HL-60 (cell line): Measurements from ENCODE around the gene DDX39A.
"Not testable (repeated sequence)": the region's sequence is repeated elsewhere in the genome, so short reads cannot be mapped to it uniquely, and the experiment has no call there.

Experiments used
- DNase-seq, 2 experiments: peaks; one replicate each; pipeline ENCODE4 v3.0.0-alpha.2; 2010 to 2020; ENCODE audit warnings: low read depth in 1 of 2, low spot score in 1 of 2
- H3K27ac ChIP-seq: fragments of 250-450 bp; sonication (Bioruptor Pico); replicated peaks from 2 replicates; pipeline ENCODE4 v1.5.1; 2020; ENCODE audit warnings: mild to moderate bottlenecking, moderate library complexity
- H3K27me3 ChIP-seq: fragments of 250-450 bp; sonication (Bioruptor Pico); 2 replicates; pipeline ENCODE4 v1.5.1; 2021; ENCODE audit warnings: mild to moderate bottlenecking, moderate library complexity; ENCODE audit not compliant: insufficient read depth, poor library complexity, severe bottlenecking
- H3K4me3 ChIP-seq: replicated peaks from 2 replicates; pipeline ENCODE4 v1.5.1; 2011; ENCODE audit warnings: mild to moderate bottlenecking, control low read depth, low read length; ENCODE audit not compliant: insufficient read depth
- CTCF ChIP-seq: IDR thresholded peaks from one replicate; pipeline ENCODE4 v1.5.1; 2011; ENCODE audit warnings: low read length, control low read depth, inconsistent platforms; ENCODE audit not compliant: insufficient read depth
- GABPA ChIP-seq: IDR thresholded peaks from 2 replicates; pipeline ENCODE4 v1.6.1; 2012; ENCODE audit warnings: low read depth
- POLR2AphosphoS5 ChIP-seq: IDR thresholded peaks from 2 replicates; pipeline ENCODE4 v1.6.1; 2012; ENCODE audit warnings: low read depth
- REST ChIP-seq: IDR thresholded peaks from 2 replicates; pipeline ENCODE4 v1.6.1; 2012; ENCODE audit warnings: low read depth; ENCODE audit not compliant: insufficient replicate concordance
- SPI1 ChIP-seq: IDR thresholded peaks from 2 replicates; pipeline ENCODE4 v1.6.1; 2012; ENCODE audit warnings: low read depth, mild to moderate bottlenecking, borderline replicate concordance

DDX39A gene

DNA sequence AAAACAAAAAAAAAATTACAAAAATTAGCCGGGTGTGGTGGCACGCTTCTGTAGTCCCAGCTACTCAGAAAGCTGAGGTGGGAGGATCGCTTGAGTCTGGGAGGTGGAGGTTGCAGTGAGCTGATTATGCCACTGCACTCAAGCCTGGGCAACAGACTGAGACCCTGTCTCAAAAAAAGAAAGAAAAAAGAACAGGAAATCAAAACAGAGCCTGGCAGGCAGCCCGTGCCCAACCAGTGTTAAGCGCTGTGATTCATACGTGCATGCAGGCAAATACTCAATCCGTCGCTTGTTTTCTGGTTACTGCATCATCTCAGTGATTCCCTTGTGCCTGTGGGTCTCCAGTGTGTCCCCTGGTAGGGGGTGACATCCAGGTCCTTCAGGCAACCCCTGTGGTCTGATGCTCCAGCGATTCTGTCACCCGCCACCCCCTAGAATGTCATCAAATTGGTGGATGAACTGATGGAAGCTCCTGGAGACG lies 18.1 kb downstream of the DDX39A start:
- no peak for DNase-seq
- no peak overlapping the region for H3K27ac ChIP-seq
- no peak for TF ChIP-seq SPI1
- TF ChIP-seq CTCF = no peak
- no peak overlapping the region for H3K4me3 ChIP-seq
- no peaks in the 10 kb centered on the region for H3K27me3 ChIP-seq

GRCh38 chr19:14397168-14397567 lies 22.0 kb downstream of the DDX39A start:
- H3K4me3 ChIP-seq, H3K27me3 ChIP-seq, H3K27ac ChIP-seq, DNase-seq: not testable (repeated sequence)

DNA sequence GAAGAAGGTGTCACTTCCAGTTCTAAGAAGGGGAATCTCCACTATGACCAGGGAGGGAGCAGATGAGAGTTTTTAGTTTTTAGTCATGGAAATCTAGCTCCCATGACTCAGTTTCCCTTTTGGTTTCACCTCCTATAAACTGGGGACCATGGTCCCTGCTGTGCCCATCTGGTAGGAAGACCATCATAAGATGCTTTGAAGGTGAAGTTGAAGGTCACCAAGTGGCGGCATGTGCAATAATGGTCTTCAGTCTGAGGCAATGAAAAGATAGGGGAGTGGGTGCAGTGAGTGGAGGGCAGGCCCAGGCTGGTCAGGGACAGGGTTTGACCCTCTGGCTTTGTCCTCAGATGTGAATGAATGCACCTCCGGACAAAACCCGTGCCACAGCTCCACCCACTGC lies 22.4 kb downstream of the DDX39A start:
- H3K4me3 ChIP-seq, DNase-seq, H3K27me3 ChIP-seq, H3K27ac ChIP-seq: not testable (repeated sequence)

DNA sequence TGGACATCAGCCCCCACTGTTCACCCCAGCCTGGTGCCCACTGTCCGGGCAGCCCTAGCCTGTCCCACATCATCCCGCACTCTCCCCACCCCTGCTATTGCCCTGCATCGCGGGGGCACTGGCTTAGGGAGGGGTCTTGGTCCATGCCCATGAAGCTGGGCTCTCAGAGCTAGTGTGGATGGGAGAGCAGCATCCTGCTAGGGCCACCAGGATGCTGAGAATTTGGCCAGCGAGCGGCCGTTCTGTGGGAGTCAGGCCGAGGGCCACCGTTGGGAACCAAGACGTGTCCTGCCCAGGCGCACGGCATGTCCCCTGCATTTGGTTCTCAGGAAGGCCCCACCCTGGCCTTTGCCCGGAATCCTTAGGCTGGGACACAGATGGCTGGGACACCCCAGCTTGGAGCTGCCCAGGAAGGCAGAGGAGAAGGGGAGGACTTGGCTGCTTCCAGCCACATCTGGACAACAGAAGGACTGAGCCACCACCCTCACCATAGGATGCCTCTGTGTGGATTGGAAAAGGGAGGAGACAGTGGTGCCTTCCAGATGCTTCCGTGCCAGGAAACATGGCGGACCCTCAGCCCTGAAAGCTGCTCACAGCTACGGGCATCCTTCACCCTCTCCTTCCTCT lies 23.3 kb downstream of the DDX39A start:
- H3K27ac ChIP-seq = no peak overlapping the region
- H3K27me3 ChIP-seq = no peaks in the 10 kb centered on the region
- no peak for DNase-seq
- TF ChIP-seq POLR2AphosphoS5 (peak; percentile 53), SPI1 (no peak), REST (no peak), CTCF (no peak), GABPA (no peak)
- H3K4me3 ChIP-seq = no peak overlapping the region

GRCh38 chr19:14395262-14395661 lies 23.9 kb downstream of the DDX39A start:
- no peak overlapping the region for H3K4me3 ChIP-seq
- no peak; the same call in 1 of the 2 replicates for TF ChIP-seq POLR2AphosphoS5
- no peak for TF ChIP-seq GABPA
- TF ChIP-seq SPI1 = no peak
- no peak for TF ChIP-seq REST
- TF ChIP-seq CTCF = no peak
- no peak overlapping the region for H3K27ac ChIP-seq

More at GRCh38 chr19:14395262-14395661, 23.9 kb downstream of the DDX39A start:
- H3K27me3 ChIP-seq = no peaks in the 10 kb centered on the region
- no peak for DNase-seq
